SK-N-SH (cell line): ENCODE results near the gene SSPN. TPM values are rescaled to one million over a fixed set of nuclear protein-coding genes. Genes with fewer than 3 reads are reported as not detected.

Source experiments
- CTCF ChIA-PET: fragments of 300-600, 350-600 bp; formaldehyde crosslinking; extraction: SDS; loops from one replicate; lab custom pipeline; 2021; lab: Yijun Ruan, JAX
- POLR2A ChIA-PET: fragments of 350-600 bp; sonication (Branson Sonifier 250); formaldehyde crosslinking; extraction: SDS; loops from one replicate; lab custom pipeline; 2020; ENCODE audit warnings: antibody characterized with exemption, inconsistent platforms; lab: Yijun Ruan, JAX
- DNase-seq: peaks from one replicate; pipeline ENCODE4 v3.0.0; 2012
- H2AFZ ChIP-seq: fragments of 200-600 bp; sonication (generic); 2 replicates; pipeline ENCODE4 v1.8.1; 2016; ENCODE audit warnings: antibody characterized with exemption, mild to moderate bottlenecking, low read depth
- H3F3A ChIP-seq: fragments of 200-600 bp; sonication (generic); replicated peaks from 2 replicates; pipeline ENCODE3; 2016; ENCODE audit warnings: antibody characterized with exemption, mild to moderate bottlenecking; ENCODE audit not compliant: insufficient read depth
- H3K27ac ChIP-seq, 2 experiments: fragments of 200-500 bp in 1 of 2; fragments of 200-600 bp in 1 of 2; sonication (Bioruptor generic) in 1 of 2; sonication (generic), shearing (Covaris generic) in 1 of 2; 2 replicates each; pipeline versions ENCODE4 v1.5.1 to v1.6.1; 2014 to 2016; ENCODE audit warnings: low read depth in 2 of 2, inconsistent platforms in 1 of 2, low read length in 1 of 2, mild to moderate bottlenecking in 1 of 2, mixed read lengths in 1 of 2
- H3K27me3 ChIP-seq: fragments of 200-600 bp; sonication (generic), shearing (Covaris generic); 2 replicates; pipeline ENCODE4 v1.6.1; 2016; ENCODE audit warnings: mixed run types; ENCODE audit not compliant: insufficient read depth
- H3K36me3 ChIP-seq, 2 experiments: fragments of 200-500 bp in 1 of 2; fragments of 200-600 bp in 1 of 2; sonication (Bioruptor generic) in 1 of 2; sonication (generic) in 1 of 2; replicated peaks in 1 of 2; 2 replicates each; pipeline versions ENCODE3 to v1.5.1; 2014 to 2016; ENCODE audit warnings: low read length in 1 of 2, mild to moderate bottlenecking in 1 of 2; ENCODE audit not compliant: insufficient read depth in 2 of 2, control insufficient read depth in 1 of 2
- H3K4me1 ChIP-seq, 2 experiments: fragments of 200-500 bp in 1 of 2; fragments of 200-600 bp in 1 of 2; sonication (Bioruptor generic) in 1 of 2; sonication (generic), shearing (Covaris generic) in 1 of 2; 2 replicates each; pipeline versions ENCODE4 v1.5.1 to v1.6.1; 2014 to 2016; ENCODE audit warnings: low read depth in 1 of 2, low read length in 1 of 2, mixed run types in 1 of 2; ENCODE audit not compliant: insufficient read depth in 2 of 2, control insufficient read depth in 1 of 2
- H3K4me2 ChIP-seq: fragments of 200-600 bp; sonication (generic), shearing (Covaris generic); 2 replicates; pipeline ENCODE4 v1.6.1; 2017; ENCODE audit warnings: mixed run types
- H3K4me3 ChIP-seq, 2 experiments: fragments of 200-500 bp in 1 of 2; fragments of 200-600 bp in 1 of 2; sonication (Bioruptor generic) in 1 of 2; sonication (generic), shearing (Covaris generic) in 1 of 2; 2 replicates each; pipeline versions ENCODE4 v1.5.1 to v1.8.1; 2014 to 2016; ENCODE audit warnings: low read depth in 2 of 2, inconsistent platforms in 1 of 2, low read length in 1 of 2, mild to moderate bottlenecking in 1 of 2, mixed read lengths in 1 of 2, moderate library complexity in 1 of 2
- H3K79me2 ChIP-seq: fragments of 200-600 bp; sonication (generic); 2 replicates; pipeline ENCODE4 v1.8.1; 2017; ENCODE audit warnings: mild to moderate bottlenecking; ENCODE audit not compliant: insufficient read depth
- H3K9ac ChIP-seq: fragments of 200-600 bp; sonication (generic); 2 replicates; pipeline ENCODE4 v1.6.1; 2017; ENCODE audit warnings: mixed run types
- H3K9me2 ChIP-seq: fragments of 200-600 bp; sonication (generic); 2 replicates; pipeline ENCODE4 v1.6.1; 2017; ENCODE audit warnings: mixed run types
- H3K9me3 ChIP-seq: fragments of 200-600 bp; sonication (generic); 2 replicates; pipeline ENCODE4 v1.6.1; 2017; ENCODE audit warnings: mixed run types, mild to moderate bottlenecking, moderate library complexity
- H4K20me1 ChIP-seq: fragments of 200-600 bp; sonication (generic); 2 replicates; pipeline ENCODE4 v1.6.1; 2017; ENCODE audit warnings: mild to moderate bottlenecking, mixed run types; ENCODE audit not compliant: insufficient read depth
- ELF1 ChIP-seq: IDR thresholded peaks from 2 replicates; pipeline ENCODE4 v1.4.0; 2012
- FOXJ3 ChIP-seq: sonication (generic); formaldehyde crosslinking; IDR thresholded peaks from 2 replicates; pipeline ENCODE4 v1.5.1; 2020; ENCODE audit warnings: mild to moderate bottlenecking, missing genetic modification reagents
- GATA2 ChIP-seq: sonication (generic); formaldehyde crosslinking; IDR thresholded peaks from 2 replicates; pipeline ENCODE4 v1.5.0; 2020; ENCODE audit warnings: mild to moderate bottlenecking, missing genetic modification reagents
- MAX ChIP-seq: IDR thresholded peaks from 2 replicates; pipeline ENCODE4 v1.4.0; 2012; ENCODE audit warnings: low read depth
- RAD21 ChIP-seq: IDR thresholded peaks from 2 replicates; pipeline ENCODE4 v1.6.1; 2012; ENCODE audit warnings: mild to moderate bottlenecking, low read length
- RCOR1 ChIP-seq: fragments of 150-350 bp; IDR thresholded peaks from 2 replicates; pipeline ENCODE4 v1.6.1; 2017; ENCODE audit warnings: antibody characterized with exemption, low read length
- REST ChIP-seq: IDR thresholded peaks from 2 replicates; pipeline ENCODE4 v1.6.1; 2012; ENCODE audit warnings: mild to moderate bottlenecking, low read depth, low read length, moderate library complexity
- RFX5 ChIP-seq: IDR thresholded peaks from 2 replicates; pipeline ENCODE4 v1.6.1; 2012; ENCODE audit warnings: mild to moderate bottlenecking, improper control_type of control experiment, low read length
- RXRA ChIP-seq: IDR thresholded peaks from 2 replicates; pipeline ENCODE4 v1.4.0; 2012; ENCODE audit warnings: low read depth, mild to moderate bottlenecking, borderline replicate concordance
- SIN3A ChIP-seq: IDR thresholded peaks from 2 replicates; pipeline ENCODE4 v1.6.1; 2012; ENCODE audit warnings: low read depth, mild to moderate bottlenecking, low read length, moderate library complexity, borderline replicate concordance
- SMC3 ChIP-seq: IDR thresholded peaks from 2 replicates; pipeline ENCODE4 v1.6.1; 2012; ENCODE audit warnings: low read depth, low read length, improper control_type of control experiment
- TAF1 ChIP-seq: IDR thresholded peaks from 2 replicates; pipeline ENCODE4 v1.6.1; 2012; ENCODE audit warnings: low read depth, mild to moderate bottlenecking, low read length, moderate library complexity, borderline replicate concordance
- TCF12 ChIP-seq: IDR thresholded peaks from 2 replicates; pipeline ENCODE4 v1.4.0; 2012
- TEAD4 ChIP-seq: IDR thresholded peaks from 2 replicates; pipeline ENCODE4 v1.4.0; 2012; ENCODE audit warnings: mild to moderate bottlenecking, borderline replicate concordance; ENCODE audit not compliant: insufficient read depth
- USF1 ChIP-seq: IDR thresholded peaks from 2 replicates; pipeline ENCODE4 v1.4.0; 2012; ENCODE audit warnings: low read depth, borderline replicate concordance
- ZBTB33 ChIP-seq: IDR thresholded peaks from 2 replicates; pipeline ENCODE4 v1.4.0; 2012; ENCODE audit warnings: low read depth, borderline replicate concordance
- WGBS: methylation state at CpG from one replicate; pipeline ENCODE4 v1.1.6; 2017; ENCODE audit warnings: low lambda C conversion rate; 5-methylcytosine and 5-hydroxymethylcytosine counted together
- polyA plus RNA-seq, 3 experiments: library from polyadenylated mRNA; depleted of rRNA; stranded (reverse); fragments of >200 nt; gene quantifications; 2 replicates each; pipeline ENCODE4 v1.2.3, GENCODE V29; 2012

Gene SSPN
- polyA plus RNA-seq, 1 of the 3 experiments (the other 2 are of a cell fraction) = 5.9 TPM

- H3K79me2 ChIP-seq = no peaks in the 10 kb centered on the region
- no peak overlapping the region for H3K27ac ChIP-seq
- no peak overlapping the region for H3K9ac ChIP-seq
- no peaks in the 10 kb centered on the region for H3F3A ChIP-seq
- H3K9me3 ChIP-seq = no peaks in the 10 kb centered on the region
- WGBS = 86% methylated on average over 1 of the region's 1 CpG
- no peak for DNase-seq
- no peaks in the 10 kb centered on the region for H3K9me2 ChIP-seq
- H2AFZ ChIP-seq = no peak overlapping the region
- no peaks in the 10 kb centered on the region for H3K36me3 ChIP-seq
- H3K4me1 ChIP-seq = peaks cover 0 to 9% of the 10 kb centered on the region in 2 experiments; a peak in 1 of 4 replicates
- ChIA-PET POLR2A (no interaction called here), CTCF (no interaction called here)
- no peak overlapping the region for H3K4me3 ChIP-seq
- TF ChIP-seq RCOR1 = no peak
- no peak for TF ChIP-seq USF1
- no peak for TF ChIP-seq RXRA
- TF ChIP-seq RAD21 = no peak
- TF ChIP-seq ZBTB33 = no peak
- no peaks in the 10 kb centered on the region for H4K20me1 ChIP-seq
- H3K4me2 ChIP-seq = no peak overlapping the region
- H3K27me3 ChIP-seq = no peaks in the 10 kb centered on the region
Measured at GRCh38 chr12:26285401-26285800, 90.0 kb downstream of the SSPN start.

- Histone ChIP-seq H3K9me3 (no peaks in the 10 kb centered on the region), H3K27me3 (no peaks in the 10 kb centered on the region), H3K4me1 (peaks cover 0 to 9% of the 10 kb centered on the region in 2 experiments; a peak in 1 of 4 replicates), H3K9me2 (no peaks in the 10 kb centered on the region), H3F3A (no peaks in the 10 kb centered on the region), H3K79me2 (no peaks in the 10 kb centered on the region), H2AFZ (no peak overlapping the region), H3K9ac (no peak overlapping the region), H3K4me3 (no peak overlapping the region), H3K36me3 (no peaks in the 10 kb centered on the region), H4K20me1 (no peaks in the 10 kb centered on the region), H3K4me2 (no peak overlapping the region), H3K27ac (no peak overlapping the region)
- POLR2A ChIA-PET = no interaction called here
- TF ChIP-seq RFX5 (no peak), TAF1 (no peak), SMC3 (no peak), USF1 (no peak), SIN3A (no peak), RCOR1 (no peak), TEAD4 (no peak), GATA2 (no peak), REST (no peak), ELF1 (no peak), TCF12 (no peak), RXRA (no peak), MAX (no peak), FOXJ3 (CRISPR knock-in tag) (no peak)
- no peak for DNase-seq
- CTCF ChIA-PET = no interaction called here
- 54% methylated on average over 3 of the region's 6 CpGs for WGBS
Measured at GRCh38 chr12:26286186-26286585, 90.8 kb downstream of the SSPN start.
